Bronchial epithelial cell (primary cell): ENCODE results near the gene ARHGEF33. TPM values are rescaled to one million over a fixed set of nuclear protein-coding genes. Genes with fewer than 3 reads are reported as not detected.

Experiments used
- DNase-seq: peaks from one replicate; pipeline ENCODE4 v3.0.0-alpha.2; 2010; ENCODE audit warnings: low read depth
- FAIRE-seq: peaks from 2 replicates; lab custom pipeline; 2011; peaks lifted over from hg19 to GRCh38; lab: Jason Lieb, UNC
- H3K27me3 ChIP-seq: 2 replicates; pipeline ENCODE4 v1.5.1; 2011; ENCODE audit warnings: low read length; ENCODE audit not compliant: control insufficient read depth, insufficient read depth
- H3K36me3 ChIP-seq: 2 replicates; pipeline ENCODE4 v1.5.1; 2011; ENCODE audit warnings: low read length; ENCODE audit not compliant: control insufficient read depth, insufficient read depth
- H3K4me3 ChIP-seq: 2 replicates; pipeline ENCODE4 v1.5.1; 2011; ENCODE audit warnings: mild to moderate bottlenecking, low read depth, low read length, control low read depth
- CTCF ChIP-seq: IDR thresholded peaks from 2 replicates; pipeline ENCODE4 v1.5.1; 2011; ENCODE audit warnings: mild to moderate bottlenecking, moderate library complexity, low read length, control low read depth, inconsistent platforms; ENCODE audit not compliant: insufficient read depth, severe bottlenecking
- total RNA-seq: library from RNA; depleted of rRNA; stranded (reverse); fragments of >200 nt; gene quantifications from 2 replicates; pipeline ENCODE4 v1.2.1, GENCODE V29; 2014

Gene ARHGEF33
- total RNA-seq, 1 donor from 2014 or later = 0.26 TPM

- peak; percentile 23 for DNase-seq
- no peaks in the 10 kb centered on the region for H3K27me3 ChIP-seq
- no peak overlapping the region for H3K4me3 ChIP-seq
- no peaks in the 10 kb centered on the region for H3K36me3 ChIP-seq
- TF ChIP-seq CTCF = no peak
- FAIRE-seq = no peak
Measured at GRCh38 chr2:38909872-38910271, 20.2 kb downstream of the ARHGEF33 start.

- no peak overlapping the region for H3K4me3 ChIP-seq
- no peak for DNase-seq
- H3K27me3 ChIP-seq = no peaks in the 10 kb centered on the region
- no peak for FAIRE-seq
- no peaks in the 10 kb centered on the region for H3K36me3 ChIP-seq
- no peak for TF ChIP-seq CTCF
Measured at GRCh38 chr2:38911191-38911590, 21.5 kb downstream of the ARHGEF33 start.

GRCh38 chr2:38912619-38913018, 22.9 kb downstream of the ARHGEF33 start:
- no peaks in the 10 kb centered on the region for H3K36me3 ChIP-seq
- TF ChIP-seq CTCF = no peak
- H3K4me3 ChIP-seq = no peak overlapping the region
- no peak for FAIRE-seq
- no peaks in the 10 kb centered on the region for H3K27me3 ChIP-seq
- no peak for DNase-seq

- Histone ChIP-seq H3K27me3 (no peaks in the 10 kb centered on the region), H3K36me3 (no peaks in the 10 kb centered on the region), H3K4me3 (no peak overlapping the region)
- FAIRE-seq (no peak), DNase-seq (no peak)
- TF ChIP-seq CTCF = no peak
Measured at GRCh38 chr2:38922389-38922788, 32.7 kb downstream of the ARHGEF33 start.

GRCh38 chr2:38922902-38923301, 33.2 kb downstream of the ARHGEF33 start:
- Histone ChIP-seq H3K36me3 (no peaks in the 10 kb centered on the region), H3K4me3 (no peak overlapping the region), H3K27me3 (no peaks in the 10 kb centered on the region)
- FAIRE-seq (no peak), DNase-seq (no peak)
- no peak for TF ChIP-seq CTCF

GRCh38 chr2:38925982-38926381, 36.3 kb downstream of the ARHGEF33 start:
- Histone ChIP-seq H3K27me3 (no peaks in the 10 kb centered on the region), H3K4me3 (no peak overlapping the region), H3K36me3 (no peaks in the 10 kb centered on the region)
- no peak for FAIRE-seq
- no peak for DNase-seq
- peak; percentile 5 for TF ChIP-seq CTCF
